ENCODE measurements around the gene EPC1.

EPC1 gene

DNA sequence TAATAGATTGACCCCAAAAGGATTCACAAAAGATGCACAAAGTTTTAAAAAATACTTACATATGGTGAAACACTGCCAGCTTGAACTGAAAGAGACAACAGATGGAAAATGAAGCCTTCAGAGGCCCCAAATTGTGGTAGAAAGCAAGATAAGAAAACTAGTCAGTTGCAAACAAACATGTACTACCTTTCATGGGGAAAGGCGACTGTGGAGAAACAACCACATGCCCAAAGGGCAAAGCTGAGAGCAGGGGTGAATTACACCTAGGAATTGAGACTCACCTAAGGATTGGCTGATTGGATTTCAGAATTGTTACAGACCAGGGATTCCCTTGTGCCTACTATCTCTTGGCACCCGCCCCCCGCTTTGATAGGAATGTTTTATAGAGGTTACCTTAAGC is 13.1 kb downstream of the EPC1 start:
- DNase-seq: no peak

DNA sequence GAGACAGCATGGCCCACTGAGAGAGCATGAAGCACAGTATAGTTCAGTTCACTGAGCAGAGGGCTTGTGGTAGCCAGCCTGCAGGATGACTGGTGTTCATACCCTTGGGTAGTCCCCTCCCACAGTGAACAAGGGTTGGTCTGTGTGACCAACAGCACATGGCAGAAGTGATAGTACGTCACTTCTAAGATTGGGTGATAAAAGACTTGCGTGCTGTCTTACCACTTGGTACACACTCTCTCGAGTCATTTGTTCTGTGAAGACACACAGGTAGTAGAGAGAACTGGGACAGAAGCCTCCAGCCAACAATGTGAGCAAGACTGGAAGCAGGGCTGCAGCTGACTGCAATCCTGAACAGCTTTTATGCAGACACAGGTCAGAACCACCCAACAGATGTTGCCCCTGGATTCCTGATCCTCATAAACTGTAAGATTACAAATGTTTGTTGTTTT is 14.6 kb downstream of the EPC1 start:
- no peak for DNase-seq

DNA sequence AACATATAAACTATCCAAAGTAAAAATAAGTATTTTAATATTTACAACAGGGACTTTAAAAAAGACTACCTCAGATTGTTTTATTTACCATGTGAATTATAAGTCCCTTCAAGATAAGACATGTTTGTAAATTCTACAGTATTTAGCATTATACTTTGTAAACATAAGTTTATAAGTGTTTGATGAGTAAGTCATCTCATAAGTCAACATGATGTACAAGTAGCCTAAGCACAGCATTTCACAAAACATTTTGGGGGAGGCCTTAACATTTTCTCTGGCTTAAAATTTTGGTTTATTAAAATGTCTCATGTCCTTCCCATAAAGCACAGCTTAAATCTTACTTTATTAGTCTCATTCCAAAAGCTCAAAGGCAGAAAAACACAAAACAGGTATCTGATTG is 15.4 kb downstream of the EPC1 start:
- no peak for DNase-seq

DNA sequence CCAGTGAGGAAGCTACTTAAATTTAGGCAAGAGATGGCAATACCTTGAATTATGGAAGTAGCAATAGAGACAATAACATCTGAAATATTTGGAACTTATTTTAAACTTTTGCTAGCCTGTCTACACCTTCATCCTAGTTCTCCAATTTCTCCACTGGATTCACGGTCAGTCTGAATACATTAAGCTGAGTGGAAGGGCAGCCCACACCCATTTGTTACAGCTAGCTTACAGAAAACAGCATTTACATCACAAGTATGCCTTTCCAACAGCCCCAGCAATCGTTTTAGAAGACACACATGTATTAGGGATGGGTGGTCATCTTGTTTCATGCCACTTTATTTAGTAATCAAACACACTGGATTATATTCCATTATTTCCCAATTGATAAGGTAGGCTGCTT is 16.7 kb downstream of the EPC1 start:
- DNase-seq: no peak

DNA sequence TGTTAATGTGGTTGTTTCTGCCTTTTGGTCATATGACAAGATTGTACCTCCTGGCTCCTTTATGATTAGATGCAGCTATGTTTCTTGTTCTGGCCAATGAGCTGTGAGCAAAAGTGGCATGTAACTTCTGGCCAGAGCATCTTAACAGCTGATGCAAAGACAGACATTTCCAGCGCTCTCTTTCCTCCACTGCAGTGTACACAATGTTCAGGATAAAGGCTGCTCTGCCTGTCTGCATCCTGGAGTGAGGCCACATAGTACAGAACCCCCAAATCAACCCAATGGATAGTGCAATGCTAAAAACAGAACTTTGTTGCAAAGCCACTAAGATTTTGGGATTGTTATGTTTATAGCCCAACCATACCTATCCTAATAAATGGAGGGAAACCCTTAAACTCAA is 17.9 kb downstream of the EPC1 start:
- no peak for DNase-seq

DNA sequence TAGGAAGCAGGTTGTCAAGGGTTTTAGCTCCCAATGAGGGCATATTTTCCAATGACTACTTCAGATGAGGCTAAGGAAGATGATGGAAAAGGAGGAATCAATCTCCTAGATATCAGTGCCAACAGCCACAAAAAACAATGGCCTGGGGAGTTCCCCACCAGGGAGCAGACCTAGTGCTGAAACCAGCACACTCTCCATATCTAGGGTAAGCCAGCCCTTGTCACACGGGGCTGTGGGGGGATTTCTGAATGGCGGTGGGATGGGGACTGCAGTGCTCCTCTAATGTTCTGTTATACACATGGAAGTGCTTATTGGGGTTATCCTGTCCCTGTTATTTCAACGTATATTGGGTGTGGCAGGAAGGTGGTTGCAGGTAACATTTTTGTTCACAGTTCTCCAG is 18.5 kb downstream of the EPC1 start:
- no peak for DNase-seq

DNA sequence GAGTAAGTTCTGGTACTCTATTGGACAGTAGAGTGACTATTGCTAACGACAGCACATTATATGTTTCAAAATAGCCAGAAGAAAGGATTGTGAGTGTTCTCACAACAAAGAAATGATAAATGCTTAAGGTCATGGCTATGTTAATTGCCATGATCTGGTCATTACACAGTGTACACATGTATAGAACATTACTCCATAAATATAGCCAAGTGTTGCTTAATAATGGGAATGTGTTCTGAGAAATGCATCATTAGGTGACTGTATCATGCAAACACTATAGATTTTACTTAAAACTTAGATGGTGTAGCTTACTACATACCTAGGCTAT is 19.6 kb downstream of the EPC1 start:
- no peak for DNase-seq

DNA sequence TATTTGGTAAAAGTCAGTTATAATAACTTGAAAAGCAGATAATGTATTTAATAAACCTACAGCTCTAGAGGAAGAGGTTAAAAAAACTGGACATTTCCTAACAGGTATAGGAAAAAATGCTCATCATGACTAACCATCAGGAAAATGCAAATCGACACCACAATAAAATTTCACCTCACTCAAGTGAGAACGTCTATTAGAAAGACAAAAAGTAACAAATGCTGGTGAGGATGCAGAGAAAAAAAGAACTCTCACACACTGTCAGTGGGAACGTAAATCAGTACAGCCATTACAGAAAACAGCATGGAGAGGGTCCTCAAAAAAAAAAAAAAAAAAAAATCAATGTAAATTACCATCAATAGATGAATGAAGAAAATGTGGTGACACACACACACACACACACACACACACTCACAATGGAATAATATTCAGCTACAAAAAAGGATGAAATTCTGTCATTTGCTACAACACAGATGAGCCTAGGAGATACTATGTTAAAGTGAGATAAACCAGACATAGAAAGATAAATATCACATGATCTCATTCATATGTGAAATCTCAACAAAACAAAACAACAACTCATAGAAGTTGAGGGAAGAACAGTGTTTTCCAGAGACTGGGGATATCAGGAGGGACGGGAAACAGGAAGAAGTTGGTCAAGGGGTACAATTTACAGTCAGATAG is 20.1 kb downstream of the EPC1 start:
- no peak for DNase-seq

DNA sequence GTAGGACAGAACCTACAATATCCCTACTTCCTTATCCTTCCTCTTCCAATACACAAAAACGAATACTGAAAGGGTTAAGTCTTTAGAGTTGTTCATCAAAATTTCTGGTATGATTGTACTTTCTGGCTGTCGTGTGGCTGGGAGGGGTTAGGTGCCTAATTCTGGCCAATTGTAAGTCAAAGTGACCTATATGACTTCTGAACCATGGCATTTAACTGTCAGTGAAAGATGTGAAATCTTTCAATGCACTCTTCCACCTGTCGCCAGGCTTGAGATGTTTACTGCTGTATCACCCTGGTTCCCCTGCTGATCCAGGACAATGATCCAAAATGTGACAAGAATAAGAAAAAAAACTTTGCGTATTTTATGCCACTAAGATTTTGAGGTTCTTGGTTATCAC is 20.8 kb downstream of the EPC1 start:
- no peak for DNase-seq

DNA sequence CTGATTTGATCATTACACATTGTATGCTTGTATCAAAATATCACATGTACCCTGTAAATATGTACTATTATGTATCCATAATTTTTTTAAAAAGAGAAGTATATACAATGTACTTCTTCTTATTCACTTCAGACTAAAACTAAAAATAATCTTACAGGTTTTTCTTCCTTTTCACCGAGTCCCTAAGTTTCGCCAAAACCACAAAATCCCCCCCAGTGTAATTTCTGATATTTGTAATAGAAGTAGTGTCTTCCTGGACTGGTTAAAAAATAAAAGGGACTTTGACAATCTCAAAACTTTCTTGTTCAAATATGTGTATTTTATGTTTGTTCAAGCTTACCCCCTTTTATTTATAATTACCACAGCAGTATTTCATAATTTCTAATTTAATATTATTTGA is 23.9 kb downstream of the EPC1 start:
- DNase-seq: no peak

DNA sequence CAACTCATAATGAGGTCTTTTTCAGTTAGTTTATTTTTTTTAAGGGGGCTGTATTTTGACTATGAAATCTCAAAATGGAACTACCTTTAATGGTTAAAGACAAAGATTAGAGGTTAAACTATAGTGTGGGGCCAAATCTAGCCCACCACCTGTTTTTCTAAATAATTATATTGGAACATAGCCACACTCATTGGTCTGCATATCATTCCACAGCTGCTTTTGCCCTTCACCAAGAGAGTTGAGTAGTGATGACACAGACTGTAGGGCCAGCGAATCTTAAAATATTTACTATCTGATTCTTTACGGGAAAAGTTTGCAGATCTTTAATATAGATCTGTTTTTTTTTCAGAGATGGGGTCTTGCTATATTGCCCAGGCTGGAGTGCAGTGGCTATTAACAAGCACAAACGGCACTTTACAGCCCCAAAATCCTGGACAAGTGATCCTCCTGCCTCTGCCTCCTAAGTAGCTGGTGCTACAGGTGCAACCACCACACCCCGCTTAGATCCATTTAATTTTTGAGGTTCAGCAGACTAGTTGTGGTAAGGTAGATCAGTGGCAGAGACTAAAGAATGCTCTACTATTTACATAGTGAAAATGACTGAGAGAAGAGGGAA is 25.8 kb downstream of the EPC1 start:
- DNase-seq: no peak

DNA sequence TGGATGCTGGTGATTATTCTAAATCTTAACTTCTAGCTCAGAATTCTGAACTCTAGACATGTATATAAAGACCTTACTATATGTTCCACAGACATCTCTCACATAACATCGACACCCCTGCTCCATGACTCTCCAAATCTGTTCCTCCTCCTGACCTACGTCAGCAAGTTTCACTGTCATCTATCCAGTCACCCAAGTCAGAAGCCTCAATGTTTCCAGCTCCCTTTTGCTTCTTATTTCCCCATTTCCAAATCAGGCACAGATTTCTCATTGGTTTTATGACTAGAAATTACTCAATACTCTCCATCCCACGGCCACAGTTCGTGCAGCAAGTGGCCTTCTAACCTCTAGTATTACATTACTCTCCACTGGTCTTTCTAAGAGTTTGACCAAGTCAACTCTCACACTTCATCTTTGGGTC is 28.5 kb downstream of the EPC1 start:
- DNase-seq: no peak

DNA sequence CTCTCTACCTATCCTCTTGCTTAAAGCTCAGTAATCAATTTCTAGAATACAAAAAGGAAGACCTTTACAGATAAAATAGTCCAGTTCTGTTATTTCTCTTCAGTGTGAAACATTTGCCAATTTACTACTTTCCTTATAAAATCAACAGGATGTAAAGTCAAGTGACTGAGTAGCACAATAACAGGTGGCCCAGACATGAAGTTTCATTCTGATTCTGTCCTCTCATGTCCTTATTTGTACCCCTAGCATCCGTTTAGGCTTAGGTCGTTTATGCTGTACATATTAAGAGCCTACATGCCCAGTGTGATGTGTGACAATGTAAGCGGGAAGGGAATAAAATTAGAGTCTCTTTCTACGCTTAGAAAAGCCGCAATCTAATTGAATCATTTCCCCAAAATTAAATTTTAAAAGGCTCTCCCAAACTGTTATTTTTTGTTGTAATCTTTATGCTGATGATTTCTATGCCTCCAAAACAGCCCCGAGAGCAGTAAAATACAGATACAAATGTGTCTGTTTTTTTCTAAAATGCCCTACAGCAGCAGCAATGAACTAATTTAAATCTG is 29.1 kb downstream of the EPC1 start:
- DNase-seq: no peak

DNA sequence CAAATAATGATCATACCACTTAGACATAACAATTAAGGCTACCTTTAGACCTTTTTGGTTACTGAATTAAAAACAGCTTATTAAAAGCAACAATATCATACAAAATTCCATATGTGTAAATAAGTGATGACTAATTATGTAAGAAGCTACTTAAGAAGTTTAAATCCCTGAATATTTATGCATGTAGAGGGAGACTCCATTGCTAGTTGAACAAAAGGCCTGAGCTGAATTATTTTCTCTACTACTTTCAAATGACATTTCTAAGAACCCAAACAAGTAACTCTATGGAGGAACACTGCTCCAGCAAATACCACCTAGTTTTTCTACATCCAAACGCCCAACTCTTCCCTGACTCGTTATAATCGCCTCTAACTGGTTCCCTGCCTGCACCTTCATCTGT is 31.5 kb downstream of the EPC1 start:
- no peak for DNase-seq

DNA sequence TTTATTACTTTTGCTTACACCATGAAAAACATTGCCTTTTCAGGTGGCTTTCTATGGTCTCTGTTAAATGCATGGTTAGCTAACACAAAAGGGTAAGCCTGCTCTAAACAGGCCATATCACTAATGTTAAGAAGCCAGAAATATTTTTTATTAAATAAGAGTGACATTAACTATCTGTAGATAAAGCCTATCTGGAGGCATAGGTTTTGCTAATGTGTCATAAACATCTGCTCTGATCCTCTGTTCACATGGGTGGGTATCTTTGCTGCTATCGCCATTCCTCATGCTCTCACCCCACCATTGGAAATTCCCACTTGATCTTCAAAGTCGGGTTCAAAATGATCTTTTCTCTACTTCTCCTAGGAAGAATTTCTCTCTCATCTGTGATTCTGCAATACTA is 32.4 kb downstream of the EPC1 start:
- DNase-seq: no peak

DNA sequence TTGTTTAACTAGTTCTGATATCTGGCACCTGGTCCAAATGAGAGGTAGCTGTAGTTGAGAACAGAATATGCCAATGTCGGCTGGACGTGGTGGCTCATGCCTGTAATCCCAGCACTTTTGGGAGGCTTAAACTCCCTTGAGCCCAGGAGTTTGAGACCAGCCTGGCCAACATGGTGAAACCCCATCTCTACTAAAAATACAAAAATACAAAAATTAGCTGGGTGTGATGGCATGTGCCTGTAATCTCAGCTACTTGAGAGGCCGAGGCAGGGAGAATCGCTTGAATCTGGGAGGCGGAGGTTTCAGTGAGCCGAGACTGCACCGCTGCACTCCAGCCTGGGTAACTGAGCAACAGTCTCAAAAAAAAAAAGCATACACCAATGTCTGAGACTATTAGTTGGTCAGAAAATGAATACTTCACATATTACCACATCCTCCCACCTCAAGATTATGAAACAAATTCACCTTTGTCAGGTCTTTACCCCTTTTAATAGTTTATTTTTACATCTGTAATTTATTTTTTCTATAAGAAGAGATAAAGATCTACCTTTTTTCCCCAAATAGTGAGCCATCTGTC is 38.8 kb downstream of the EPC1 start:
- DNase-seq: no peak

DNA sequence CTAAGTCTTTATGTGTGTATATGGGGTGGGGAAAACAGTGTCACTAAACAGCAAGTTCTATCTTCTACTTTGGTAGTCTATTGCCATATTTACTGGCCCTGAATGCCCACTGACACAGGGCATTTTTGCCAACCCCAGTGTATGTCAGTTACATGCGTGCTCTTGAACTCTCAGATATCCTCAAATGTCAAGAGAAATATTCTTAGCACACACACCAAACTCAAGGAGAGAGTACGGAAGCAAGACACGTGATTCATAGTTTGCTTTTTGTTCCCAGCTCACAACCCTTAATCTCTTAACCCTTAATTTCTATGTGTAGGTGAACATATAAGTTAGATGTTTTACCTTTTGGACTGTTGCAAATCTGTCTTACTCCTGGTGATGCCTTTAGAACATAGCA is 39.3 kb downstream of the EPC1 start:
- DNase-seq: no peak

DNA sequence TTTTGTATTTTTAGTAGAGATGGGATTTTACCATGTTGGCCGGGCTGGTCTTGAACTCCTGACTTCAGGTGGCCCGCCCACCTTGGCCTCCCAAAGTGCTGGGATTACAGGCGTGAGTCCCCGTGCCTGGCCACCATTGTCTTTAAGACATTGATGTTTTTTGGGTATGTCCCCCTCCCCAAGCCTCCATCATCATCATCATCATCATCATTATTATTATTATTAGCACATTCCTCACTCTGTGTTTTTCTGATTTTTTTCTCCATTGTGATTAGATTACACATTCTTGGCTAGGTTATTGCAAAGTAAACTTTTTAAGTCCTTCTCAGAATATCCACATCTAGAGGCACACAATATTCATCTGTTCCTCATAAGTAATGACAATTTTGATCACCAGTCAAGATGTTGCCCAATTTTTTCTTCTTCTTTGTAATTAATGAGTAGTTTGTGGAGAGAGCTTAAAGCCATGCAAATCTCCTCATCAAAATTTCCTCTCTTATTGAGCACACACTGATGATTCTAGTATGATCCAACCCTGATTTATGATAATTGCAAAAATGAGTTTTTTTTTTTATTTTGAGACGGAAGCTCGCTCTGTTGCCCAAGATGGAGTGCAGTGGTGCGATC is 47.5 kb downstream of the EPC1 start:
- DNase-seq: no peak

DNA sequence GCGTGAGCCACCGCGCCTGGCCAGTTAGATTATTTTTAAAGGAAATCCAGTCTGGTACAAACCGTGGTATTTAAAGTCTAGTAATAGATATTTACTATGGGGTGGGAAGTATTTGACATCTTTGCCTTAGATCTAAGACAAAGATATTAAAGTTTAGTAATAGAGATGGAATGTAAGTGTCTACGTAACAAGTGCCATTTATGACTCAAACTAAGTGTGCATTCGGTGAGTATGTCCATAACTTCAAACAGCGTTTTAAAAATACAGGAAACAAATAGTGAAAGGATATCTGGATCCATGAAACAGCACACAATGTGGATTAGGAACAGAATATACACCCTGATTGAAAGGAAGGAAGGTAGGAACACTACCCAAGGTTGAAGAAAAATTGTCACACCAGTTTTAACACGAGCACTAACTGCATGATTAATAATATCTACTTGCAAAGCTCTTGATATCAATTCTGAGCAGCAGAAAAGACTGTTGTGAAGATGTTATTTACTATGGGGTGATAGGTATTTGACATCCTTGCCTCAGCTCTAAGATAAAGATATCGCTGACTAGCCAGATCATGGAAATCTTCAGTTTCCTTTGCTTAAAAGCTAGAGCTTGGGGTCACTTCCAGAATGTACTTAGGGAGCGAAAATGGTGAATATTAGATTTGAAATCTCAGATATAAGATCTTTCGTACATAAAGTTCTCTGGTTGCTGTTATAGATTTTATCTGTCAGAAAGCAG is 48.7 kb downstream of the EPC1 start:
- no peak for DNase-seq

DNA sequence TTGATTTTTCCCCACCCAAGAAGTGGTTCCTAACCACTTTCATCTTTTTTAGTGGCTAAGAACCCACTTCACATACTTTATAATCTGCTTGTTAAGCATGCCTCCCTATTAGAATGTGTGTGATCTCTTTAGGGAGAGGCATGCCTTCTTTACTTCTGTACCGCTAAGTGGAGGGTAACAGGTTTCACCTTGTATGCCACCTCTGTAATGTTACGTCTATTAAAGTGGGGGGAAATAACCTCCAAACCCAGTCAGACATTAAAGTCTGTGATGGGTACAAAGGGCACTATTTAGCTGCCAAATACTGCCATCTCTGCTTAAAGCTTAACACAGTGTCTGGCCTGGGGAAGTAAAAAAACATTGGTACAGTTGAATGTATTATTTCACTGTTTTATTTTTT is 51.9 kb downstream of the EPC1 start:
- no peak for DNase-seq

DNA sequence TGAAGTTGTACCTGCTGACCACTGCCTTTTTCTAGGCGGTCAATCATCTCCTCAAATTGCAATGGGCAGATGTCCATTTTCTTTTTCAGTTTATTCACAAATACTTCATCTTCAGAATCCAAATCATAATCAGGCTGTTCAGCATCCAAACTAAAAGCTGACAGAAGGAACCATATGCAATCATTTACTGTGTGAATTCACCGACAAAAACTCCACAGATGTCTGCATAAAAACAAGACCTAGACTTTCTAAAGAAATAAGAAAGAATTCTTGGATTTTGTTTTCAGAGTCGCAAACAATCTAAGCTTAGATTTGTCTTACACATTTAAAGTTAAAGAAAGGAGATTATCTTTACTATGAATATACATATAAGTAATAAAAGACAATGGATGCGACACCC is 53.4 kb downstream of the EPC1 start:
- DNase-seq: no peak

DNA sequence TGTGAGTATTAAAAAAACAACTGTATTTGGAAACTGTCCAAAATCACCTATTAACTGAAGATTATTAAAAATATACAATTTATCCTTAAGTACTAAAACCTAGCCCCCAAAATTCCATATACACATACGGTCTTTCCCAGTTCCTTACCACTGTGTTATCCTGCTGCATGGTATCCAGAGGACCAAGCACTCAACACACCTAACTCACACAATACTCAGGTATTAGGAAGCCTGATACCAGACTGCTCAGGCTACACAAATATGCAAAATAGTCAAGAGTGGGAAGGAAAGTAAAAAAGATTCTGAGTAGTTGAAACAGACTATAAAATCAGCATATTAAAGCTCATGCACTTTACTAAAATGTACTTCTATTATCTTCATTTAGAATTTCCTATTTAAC is 67.2 kb downstream of the EPC1 start:
- DNase-seq: no peak

DNA sequence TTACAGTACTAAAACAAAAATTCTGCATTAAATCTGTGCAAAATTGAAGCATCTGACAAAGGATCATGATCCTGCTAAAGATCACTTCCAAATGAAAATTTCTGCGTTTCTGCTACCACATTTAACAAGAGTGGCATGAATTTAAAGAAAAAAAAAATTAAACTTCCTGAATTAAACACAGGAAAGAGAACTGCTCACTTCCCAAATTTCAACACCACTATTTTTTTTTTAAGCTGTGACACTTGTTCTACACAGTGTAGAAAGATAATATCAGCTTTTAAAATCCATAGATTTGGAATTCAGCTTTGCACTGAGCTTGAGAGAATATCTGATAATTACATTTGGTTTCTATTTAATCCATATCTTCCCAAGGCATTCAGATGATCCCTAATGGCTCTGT is 73.6 kb downstream of the EPC1 start:
- DNase-seq: no peak

Measured in NCI-H446 treated with DMSO at 0.1 percent for 48 hours (cell line).